Psoas muscle (tissue), 8 donors: ENCODE measurements around the gene ZSCAN1. TPM values are rescaled to one million over a fixed set of nuclear protein-coding genes. Genes with fewer than 3 reads are reported as not detected.

Source experiments
- ATAC-seq, 4 donors: fragments of 200-7000 bp; cut with Tn5 transposase; one replicate each; pipeline ENCODE4 v1.9.1; 2020; ENCODE audit warnings: moderate library complexity in 3 of 4, mild to moderate bottlenecking in 2 of 4
- DNase-seq, 2 donors: peaks; one replicate each; pipeline ENCODE4 v3.0.0-alpha.2; 2020
- H3K27ac ChIP-seq: fragments of 200-600 bp; one replicate; pipeline ENCODE4 v1.8.0; 2022
- H3K27me3 ChIP-seq, 3 donors: fragments of 200-600 bp in 1 of 3; one replicate each; pipeline versions ENCODE4 v1.6.1 to v1.8.0; 2013 to 2022; ENCODE audit warnings: low read length in 2 of 3, mild to moderate bottlenecking in 2 of 3, moderate library complexity in 1 of 3; ENCODE audit not compliant: insufficient read depth in 3 of 3
- H3K36me3 ChIP-seq, 2 donors: fragments of 200-600 bp in 1 of 2; one replicate each; pipeline versions ENCODE4 v1.6.1 to v1.8.0; 2013 to 2022; ENCODE audit warnings: low read depth in 1 of 2, mild to moderate bottlenecking in 1 of 2, moderate library complexity in 1 of 2; ENCODE audit not compliant: insufficient read depth in 1 of 2
- H3K4me1 ChIP-seq: fragments of 200-600 bp; one replicate; pipeline ENCODE4 v1.8.0; 2022
- H3K4me3 ChIP-seq: fragments of 200-600 bp; one replicate; pipeline ENCODE4 v1.8.0; 2022; ENCODE audit warnings: mild to moderate bottlenecking
- H3K9me3 ChIP-seq: fragments of 200-600 bp; one replicate; pipeline ENCODE4 v1.8.0; 2022
- CTCF ChIP-seq: fragments of 200-600 bp; IDR thresholded peaks from one replicate; pipeline ENCODE4 v1.8.0; 2022; ENCODE audit warnings: antibody characterized with exemption
- WGBS, 3 donors: extraction: QIAGEN DNeasy Blood & Tissue Kit; methylation state at CpG; one replicate each; pipeline versions ENCODE4 v1.1.6 to v1.1.7; 2013; 5-methylcytosine and 5-hydroxymethylcytosine counted together
- intact Hi-C, 2 donors: fragments of 100-400 bp; cut with DNase I; formaldehyde crosslinking; loops; one replicate each; pipeline versions ENCODE4 v1.11.0 to v1.14.2; 2022
- polyA plus RNA-seq, 3 donors: library from polyadenylated mRNA; stranded (reverse); fragments of 200-250 nt; gene quantifications; one replicate each; pipeline ENCODE4 v1.2.3, GENCODE V29; 2013
- total RNA-seq, 4 donors: library from RNA; stranded (reverse); fragmentation: NEBNext Ultra II Directional in 2 of 4; extraction: Animal tissue kit (Norgen Biotek cat#: 25700) in 2 of 4; gene quantifications; one replicate each; pipeline versions ENCODE4 v1.2.1 to v1.2.4, GENCODE V29; 2021 to 2023
- donor health status: healthy with polysubstance abuse.
- donor health status: DM: no; HTN: no; CAD: no; lungs with moderate emphysema.
- donor health status: Bipolar disorder and iron deficiency.
- donor health status: healthy.
- donor health status: DM: yes; HTN: yes; CAD: no.
- donor health status: DM: no; HTN: no; CAD: no.
- donor health status: DM: no; HTN: no; CAD: no.
- donor health status: DM: yes; HTN: yes; CAD: no.

ZSCAN1 gene
- total and polyA plus RNA-seq, 7 donors, result not detected

- ATAC-seq (no peak), DNase-seq (no peak)
- no peak overlapping the region for H3K27ac ChIP-seq
- H3K36me3 ChIP-seq, result no peaks in the 10 kb centered on the region
- no peak overlapping the region for H3K4me3 ChIP-seq
- H3K27me3 ChIP-seq, result peaks cover 0 to 6% (median 0%) of the 10 kb centered on the region in 3 donors
- H3K4me1 ChIP-seq, result no peaks in the 10 kb centered on the region
- H3K9me3 ChIP-seq, result peaks cover 31% of the 10 kb centered on the region
- TF ChIP-seq CTCF, result no peak
- intact Hi-C loops, result no loop called here
- 87 to 92% (median 89%) methylated on average over 7 of the region's 7 CpGs for WGBS, 3 donors
These were observed 13.0 kb downstream of the ZSCAN1 start for GRCh38 chr19:58046856-58047255.

GRCh38 chr19:58047672-58048071, 13.8 kb downstream of the ZSCAN1 start:
- Histone ChIP-seq H3K9me3 (peaks cover 34% of the 10 kb centered on the region), H3K4me1 (no peaks in the 10 kb centered on the region), H3K27me3 (peaks cover 0 to 6% (median 0%) of the 10 kb centered on the region in 3 donors), H3K4me3 (no peak overlapping the region), H3K27ac (no peak overlapping the region), H3K36me3 (no peaks in the 10 kb centered on the region)
- TF ChIP-seq CTCF, result no peak
- 92 to 94% (median 93%) methylated on average over 12 of the region's 12 CpGs for WGBS, 3 donors
- DNase-seq (no peak), ATAC-seq (no peak)
- intact Hi-C loops, result no loop called here

- TF ChIP-seq CTCF, result no peak
- no peaks in the 10 kb centered on the region for H3K36me3 ChIP-seq
- no peak overlapping the region for H3K27ac ChIP-seq
- no peak for DNase-seq
- H3K4me1 ChIP-seq, result no peaks in the 10 kb centered on the region
- peaks cover 0 to 11% (median 2%) of the 10 kb centered on the region in 3 donors for H3K27me3 ChIP-seq
- ATAC-seq, result no peak
- intact Hi-C loops, result no loop called here
- 97 to 98% (median 98%) methylated on average over 16 of the region's 16 CpGs for WGBS, 3 donors
- no peak overlapping the region for H3K4me3 ChIP-seq
- H3K9me3 ChIP-seq, result peaks cover 25% of the 10 kb centered on the region
These were observed 18.4 kb downstream of the ZSCAN1 start for GRCh38 chr19:58052256-58052655.

DNA sequence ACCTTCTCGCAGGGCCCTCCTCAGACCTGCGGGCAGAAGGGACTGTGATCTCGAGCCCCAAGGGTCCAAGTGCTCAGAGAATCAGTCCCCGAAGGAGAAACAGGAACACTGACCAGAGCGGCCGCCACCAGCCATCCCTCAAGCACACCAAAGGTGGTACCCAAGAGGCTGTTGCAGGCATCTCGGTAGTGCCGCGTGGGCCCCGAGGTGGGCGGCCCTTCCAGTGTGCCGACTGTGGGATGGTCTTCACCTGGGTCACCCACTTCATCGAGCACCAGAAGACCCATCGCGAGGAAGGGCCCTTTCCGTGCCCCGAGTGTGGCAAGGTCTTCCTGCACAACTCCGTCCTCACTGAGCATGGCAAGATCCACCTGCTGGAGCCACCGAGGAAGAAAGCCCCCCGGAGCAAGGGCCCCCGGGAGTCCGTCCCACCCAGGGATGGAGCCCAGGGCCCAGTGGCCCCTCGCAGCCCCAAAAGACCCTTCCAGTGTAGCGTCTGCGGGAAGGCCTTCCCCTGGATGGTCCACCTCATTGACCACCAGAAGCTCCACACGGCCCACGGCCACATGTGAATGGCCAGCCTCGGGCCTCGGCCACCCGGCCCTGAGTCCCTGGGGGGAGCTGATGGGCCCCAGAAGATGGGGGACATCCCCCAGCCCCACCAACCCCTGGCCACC, 19.8 kb downstream of the ZSCAN1 start:
- no peak for DNase-seq
- WGBS, 3 donors, result 92 to 94% (median 94%) methylated on average over 30 of the region's 30 CpGs
- Histone ChIP-seq H3K4me1 (no peaks in the 10 kb centered on the region), H3K27me3 (peaks cover 0 to 11% (median 2%) of the 10 kb centered on the region in 3 donors), H3K36me3 (no peaks in the 10 kb centered on the region), H3K4me3 (no peak overlapping the region), H3K27ac (no peak overlapping the region), H3K9me3 (peaks cover 26% of the 10 kb centered on the region)
- intact Hi-C loops, result no loop called here
- ATAC-seq, result no peak
- TF ChIP-seq CTCF, result no peak
